Stimulated activated CD8-positive, alpha-beta memory T cell treated with anti-CD3 and anti-CD28 coated beads, Interleukin-4, amount 100 ng/mL, for 48 hours (primary cell): ENCODE measurements around the gene TBC1D14.
"Not testable (repeated sequence)": the region's sequence is repeated elsewhere in the genome, so short reads cannot be mapped to it uniquely, and the experiment has no call there.

Source experiments
- DNase-seq: peaks from one replicate; pipeline ENCODE4 v3.0.0-alpha.2; 2020

The TBC1D14 gene

GRCh38 chr4:6910960-6911874, 1.6 kb downstream of the TBC1D14 start:
- DNase-seq: no peak

- not testable (repeated sequence) for DNase-seq
Observed at GRCh38 chr4:6911917-6912316, 2.3 kb downstream of the TBC1D14 start.

GRCh38 chr4:6912441-6912840, 2.8 kb downstream of the TBC1D14 start:
- DNase-seq: no peak

- DNase-seq: no peak
Observed at GRCh38 chr4:6913350-6913905, 3.8 kb downstream of the TBC1D14 start.

GRCh38 chr4:6914448-6914847, 4.8 kb downstream of the TBC1D14 start:
- DNase-seq: no peak

GRCh38 chr4:6915041-6916005, 5.7 kb downstream of the TBC1D14 start:
- DNase-seq: no peak

- DNase-seq: no peak
Observed at GRCh38 chr4:6916069-6916586, 6.5 kb downstream of the TBC1D14 start.

- peak; percentile 69 for DNase-seq
Observed at GRCh38 chr4:6916587-6917460, 7.2 kb downstream of the TBC1D14 start.

- peak; percentile 60 for DNase-seq
Observed at GRCh38 chr4:6917461-6918271, 8.0 kb downstream of the TBC1D14 start.

- DNase-seq: no peak
Observed at GRCh38 chr4:6918338-6918737, 8.7 kb downstream of the TBC1D14 start.

GRCh38 chr4:6920171-6920570, 10.5 kb downstream of the TBC1D14 start:
- no peak for DNase-seq

GRCh38 chr4:6923507-6923906, 13.9 kb downstream of the TBC1D14 start:
- no peak for DNase-seq

- DNase-seq: no peak
Observed at GRCh38 chr4:6924361-6924779, 14.7 kb downstream of the TBC1D14 start.

GRCh38 chr4:6925357-6925836, 15.8 kb downstream of the TBC1D14 start:
- DNase-seq: peak; percentile 47

- DNase-seq: no peak
Observed at GRCh38 chr4:6926081-6926480, 16.5 kb downstream of the TBC1D14 start.

GRCh38 chr4:6926681-6927478, 17.3 kb downstream of the TBC1D14 start:
- peak; percentile 57 for DNase-seq

GRCh38 chr4:6928081-6928480, 18.5 kb downstream of the TBC1D14 start:
- DNase-seq: no peak

GRCh38 chr4:6929339-6929811, 19.7 kb downstream of the TBC1D14 start:
- DNase-seq: no peak

GRCh38 chr4:6929812-6930464, 20.3 kb downstream of the TBC1D14 start:
- DNase-seq: no peak
